Stimulated activated CD8-positive, alpha-beta memory T cell treated with anti-CD3 and anti-CD28 coated beads, Interleukin-2, amount 100 ng/mL, for 48 hours (primary cell): Measurements from ENCODE around the gene HMGA1.
"Not testable (repeated sequence)": the region's sequence is repeated elsewhere in the genome, so short reads cannot be mapped to it uniquely, and the experiment has no call there.

Source experiments
- DNase-seq, 2 donors: peaks; one replicate each; pipeline ENCODE4 v3.0.0-alpha.2; 2020; ENCODE audit warnings: low read depth in 2 of 2

HMGA1 gene

GRCh38 chr6:34260576-34261267 lies 24.0 kb downstream of the HMGA1 start:
- no peak for DNase-seq

- not testable (repeated sequence) for DNase-seq
These were observed 26.8 kb downstream of the HMGA1 start for GRCh38 chr6:34263484-34263883.

- DNase-seq, result no peak
These were observed 31.1 kb downstream of the HMGA1 start for GRCh38 chr6:34267746-34268145.

GRCh38 chr6:34269132-34269531 lies 32.5 kb downstream of the HMGA1 start:
- not testable (repeated sequence) for DNase-seq

GRCh38 chr6:34269658-34270341 lies 33.1 kb downstream of the HMGA1 start:
- DNase-seq, result not testable (repeated sequence)

GRCh38 chr6:34272013-34272926 lies 35.6 kb downstream of the HMGA1 start:
- DNase-seq, result no peak

- DNase-seq, result no peak
These were observed 36.7 kb downstream of the HMGA1 start for GRCh38 chr6:34273242-34273805.

- no peak for DNase-seq
These were observed 37.5 kb downstream of the HMGA1 start for GRCh38 chr6:34274129-34274528.

- no peak for DNase-seq
These were observed 38.6 kb downstream of the HMGA1 start for GRCh38 chr6:34275128-34275804.

GRCh38 chr6:34276191-34276590 lies 39.5 kb downstream of the HMGA1 start:
- no peak for DNase-seq

- no peak for DNase-seq
These were observed 40.4 kb downstream of the HMGA1 start for GRCh38 chr6:34276881-34277762.

- DNase-seq, result no peak
These were observed 41.1 kb downstream of the HMGA1 start for GRCh38 chr6:34277763-34278112.

GRCh38 chr6:34278833-34279232 lies 42.2 kb downstream of the HMGA1 start:
- DNase-seq, result no peak

GRCh38 chr6:34280216-34280615 lies 43.5 kb downstream of the HMGA1 start:
- DNase-seq, result no peak

- no peak for DNase-seq
These were observed 45.1 kb downstream of the HMGA1 start for GRCh38 chr6:34281702-34282334.

GRCh38 chr6:34284563-34285447 lies 48.1 kb downstream of the HMGA1 start:
- no peak for DNase-seq

GRCh38 chr6:34285448-34286164 lies 48.9 kb downstream of the HMGA1 start:
- DNase-seq, result no peak

GRCh38 chr6:34288581-34288980 lies 51.9 kb downstream of the HMGA1 start:
- no peak for DNase-seq
